Nephron progenitor cell (in vitro differentiated cells): ENCODE measurements around the gene KSR1.

ENCODE experiments used
- DNase-seq: peaks from one replicate; pipeline ENCODE4 v3.0.0; 2021
- H3K27ac Mint-ChIP-seq: 2 replicates; pipeline ENCODE4 v1.8.0; 2021; ENCODE audit warnings: mild to moderate bottlenecking, moderate library complexity, mixed read lengths
- H3K27me3 Mint-ChIP-seq: 2 replicates; pipeline ENCODE4 v1.8.0; 2021; ENCODE audit warnings: mild to moderate bottlenecking, low read depth, mixed read lengths; ENCODE audit not compliant: poor library complexity
- H3K36me3 Mint-ChIP-seq: 2 replicates; pipeline ENCODE4 v1.8.0; 2021; ENCODE audit warnings: low read depth, mixed read lengths
- H3K4me1 Mint-ChIP-seq: 2 replicates; pipeline ENCODE4 v1.8.0; 2021; ENCODE audit warnings: mixed read lengths
- H3K4me3 Mint-ChIP-seq: 2 replicates; pipeline ENCODE4 v1.8.0; 2021; ENCODE audit warnings: mild to moderate bottlenecking, moderate library complexity, mixed read lengths
- H3K9me3 Mint-ChIP-seq: 2 replicates; pipeline ENCODE4 v1.8.0; 2021; ENCODE audit warnings: mild to moderate bottlenecking, moderate library complexity, mixed read lengths
- CTCF ChIP-seq: fragments of 200-600 bp; sonication (generic); IDR thresholded peaks from 2 replicates; pipeline ENCODE4 v1.5.0; 2021; ENCODE audit warnings: antibody characterized with exemption

The KSR1 gene

GRCh38 chr17:27496005-27496404 is 39.8 kb downstream of the KSR1 start:
- peaks cover 14% of the 10 kb centered on the region for H3K36me3 Mint-ChIP-seq
- H3K4me1 Mint-ChIP-seq: peaks cover 73% of the 10 kb centered on the region
- no peak overlapping the region for H3K4me3 Mint-ChIP-seq
- peaks cover 5% of the 10 kb centered on the region for H3K27me3 Mint-ChIP-seq
- H3K9me3 Mint-ChIP-seq: peaks cover 17% of the 10 kb centered on the region
- H3K27ac Mint-ChIP-seq: peak overlapping the region; percentile 95
- no peak for TF ChIP-seq CTCF
- no peak for DNase-seq

- Mint-ChIP-seq H3K4me1 (peaks cover 68% of the 10 kb centered on the region), H3K27ac (peak overlapping the region; percentile 95), H3K9me3 (peaks cover 18% of the 10 kb centered on the region), H3K27me3 (peaks cover 5% of the 10 kb centered on the region), H3K36me3 (peaks cover 14% of the 10 kb centered on the region), H3K4me3 (peak overlapping the region; percentile 65)
- DNase-seq: peak; percentile 42
- TF ChIP-seq CTCF: no peak
Measured at GRCh38 chr17:27496437-27496943, 40.2 kb downstream of the KSR1 start.

GRCh38 chr17:27496971-27497370 is 40.7 kb downstream of the KSR1 start:
- peaks cover 22% of the 10 kb centered on the region for H3K9me3 Mint-ChIP-seq
- peaks cover 64% of the 10 kb centered on the region for H3K4me1 Mint-ChIP-seq
- H3K27ac Mint-ChIP-seq: peak overlapping the region; percentile 95
- DNase-seq: no peak
- H3K27me3 Mint-ChIP-seq: peaks cover 5% of the 10 kb centered on the region
- no peak for TF ChIP-seq CTCF
- H3K4me3 Mint-ChIP-seq: peak overlapping the region; percentile 19
- peaks cover 18% of the 10 kb centered on the region for H3K36me3 Mint-ChIP-seq

GRCh38 chr17:27497696-27498095 is 41.4 kb downstream of the KSR1 start:
- peaks cover 30% of the 10 kb centered on the region for H3K9me3 Mint-ChIP-seq
- peaks cover 5% of the 10 kb centered on the region for H3K27me3 Mint-ChIP-seq
- no peak overlapping the region for H3K27ac Mint-ChIP-seq
- H3K4me1 Mint-ChIP-seq: peaks cover 56% of the 10 kb centered on the region
- no peak for TF ChIP-seq CTCF
- H3K4me3 Mint-ChIP-seq: no peak overlapping the region
- peaks cover 23% of the 10 kb centered on the region for H3K36me3 Mint-ChIP-seq
- no peak for DNase-seq

GRCh38 chr17:27498615-27499309 is 42.5 kb downstream of the KSR1 start:
- no peak overlapping the region for H3K4me3 Mint-ChIP-seq
- TF ChIP-seq CTCF: no peak
- H3K27me3 Mint-ChIP-seq: peaks cover 5% of the 10 kb centered on the region
- no peak for DNase-seq
- no peak overlapping the region for H3K27ac Mint-ChIP-seq
- peaks cover 23% of the 10 kb centered on the region for H3K36me3 Mint-ChIP-seq
- H3K9me3 Mint-ChIP-seq: peaks cover 32% of the 10 kb centered on the region
- peaks cover 47% of the 10 kb centered on the region for H3K4me1 Mint-ChIP-seq
